Jurkat, Clone E6-1 (cell line): ENCODE data around the gene EPS8L1.

Experiments used
- DNase-seq: peaks from one replicate; pipeline ENCODE4 v3.0.0-alpha.2; 2011; ENCODE audit warnings: low read depth, low spot score
- H3K4me3 ChIP-seq: 2 replicates; pipeline ENCODE4 v1.5.1; 2011; ENCODE audit warnings: mild to moderate bottlenecking, low read length, control low read depth, moderate library complexity

EPS8L1 gene

GRCh38 chr19:55071913-55072312, 3.8 kb upstream of the EPS8L1 start:
- no peak for DNase-seq

GRCh38 chr19:55076321-55076720, 652 bp downstream of the EPS8L1 start:
- H3K4me3 ChIP-seq, result no peak overlapping the region
- no peak for DNase-seq

More at GRCh38 chr19:55071913-55072312, 3.8 kb upstream of the EPS8L1 start:
- no peak overlapping the region for H3K4me3 ChIP-seq

- no peak for DNase-seq
- no peak overlapping the region for H3K4me3 ChIP-seq
Observed at GRCh38 chr19:55077106-55077505, 1.4 kb downstream of the EPS8L1 start.

- no peak for DNase-seq
Observed at GRCh38 chr19:55078996-55079395, 3.3 kb downstream of the EPS8L1 start.

GRCh38 chr19:55079400-55080038, 3.9 kb downstream of the EPS8L1 start:
- peak overlapping the region; percentile 26 for H3K4me3 ChIP-seq

More at GRCh38 chr19:55078996-55079395, 3.3 kb downstream of the EPS8L1 start:
- H3K4me3 ChIP-seq, result no peak overlapping the region

GRCh38 chr19:55080121-55080967, 4.7 kb downstream of the EPS8L1 start:
- DNase-seq, result peak; percentile 82
- peak overlapping the region; percentile 61 for H3K4me3 ChIP-seq

More at GRCh38 chr19:55079400-55080038, 3.9 kb downstream of the EPS8L1 start:
- no peak for DNase-seq

- peak overlapping the region; percentile 61 for H3K4me3 ChIP-seq
Observed at GRCh38 chr19:55080968-55081769, 5.5 kb downstream of the EPS8L1 start.

DNA sequence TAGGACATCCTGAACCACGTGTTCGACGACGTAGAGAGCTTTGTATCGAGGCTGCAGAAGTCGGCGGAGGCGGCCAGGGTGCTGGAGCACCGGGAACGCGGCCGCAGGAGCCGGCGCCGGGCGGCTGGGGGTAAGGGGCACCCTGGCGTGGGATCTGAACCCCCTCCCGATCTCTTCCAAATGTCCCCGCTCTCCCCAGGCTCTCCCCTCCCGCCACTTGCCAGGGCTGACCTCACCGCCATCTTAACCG, 6.0 kb downstream of the EPS8L1 start:
- no peak for DNase-seq
- H3K4me3 ChIP-seq, result no peak overlapping the region

More at GRCh38 chr19:55080968-55081769, 5.5 kb downstream of the EPS8L1 start:
- DNase-seq, result peak; percentile 83

DNA sequence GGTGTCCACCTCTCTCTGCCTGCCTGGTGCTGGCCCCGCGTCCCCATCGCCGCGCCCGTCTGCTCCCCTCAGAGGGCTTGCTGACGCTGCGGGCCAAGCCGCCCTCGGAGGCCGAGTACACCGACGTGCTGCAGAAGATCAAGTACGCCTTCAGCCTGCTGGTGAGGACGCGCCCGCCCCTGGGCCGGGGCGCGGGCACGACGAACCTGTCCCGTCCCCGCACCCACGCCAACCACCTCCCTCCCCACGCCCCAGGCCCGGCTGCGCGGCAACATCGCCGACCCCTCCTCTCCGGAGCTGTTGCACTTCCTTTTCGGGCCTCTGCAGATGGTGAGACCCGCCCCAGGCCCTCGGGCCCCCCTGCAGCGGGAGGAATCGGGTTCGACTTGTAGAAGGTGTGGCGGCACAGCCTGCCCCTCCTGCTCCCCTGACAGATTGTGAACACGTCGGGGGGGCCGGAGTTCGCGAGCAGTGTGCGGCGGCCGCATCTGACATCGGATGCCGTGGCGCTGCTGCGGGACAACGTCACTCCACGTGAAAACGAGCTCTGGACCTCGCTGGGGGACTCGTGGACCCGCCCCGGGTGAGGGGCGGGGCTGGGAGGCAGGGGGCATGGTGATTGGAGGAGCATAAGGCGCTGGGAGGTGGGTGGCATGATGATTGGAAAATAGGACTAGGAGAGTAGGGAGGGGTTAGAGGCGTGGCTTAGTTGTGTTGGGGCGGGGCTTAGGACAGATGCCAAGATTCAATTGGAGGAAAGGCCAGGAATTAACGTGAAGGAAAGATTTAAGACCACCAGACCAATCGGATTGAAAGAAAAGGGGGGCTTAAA, 6.6 kb downstream of the EPS8L1 start:
- no peak overlapping the region for H3K4me3 ChIP-seq

DNA sequence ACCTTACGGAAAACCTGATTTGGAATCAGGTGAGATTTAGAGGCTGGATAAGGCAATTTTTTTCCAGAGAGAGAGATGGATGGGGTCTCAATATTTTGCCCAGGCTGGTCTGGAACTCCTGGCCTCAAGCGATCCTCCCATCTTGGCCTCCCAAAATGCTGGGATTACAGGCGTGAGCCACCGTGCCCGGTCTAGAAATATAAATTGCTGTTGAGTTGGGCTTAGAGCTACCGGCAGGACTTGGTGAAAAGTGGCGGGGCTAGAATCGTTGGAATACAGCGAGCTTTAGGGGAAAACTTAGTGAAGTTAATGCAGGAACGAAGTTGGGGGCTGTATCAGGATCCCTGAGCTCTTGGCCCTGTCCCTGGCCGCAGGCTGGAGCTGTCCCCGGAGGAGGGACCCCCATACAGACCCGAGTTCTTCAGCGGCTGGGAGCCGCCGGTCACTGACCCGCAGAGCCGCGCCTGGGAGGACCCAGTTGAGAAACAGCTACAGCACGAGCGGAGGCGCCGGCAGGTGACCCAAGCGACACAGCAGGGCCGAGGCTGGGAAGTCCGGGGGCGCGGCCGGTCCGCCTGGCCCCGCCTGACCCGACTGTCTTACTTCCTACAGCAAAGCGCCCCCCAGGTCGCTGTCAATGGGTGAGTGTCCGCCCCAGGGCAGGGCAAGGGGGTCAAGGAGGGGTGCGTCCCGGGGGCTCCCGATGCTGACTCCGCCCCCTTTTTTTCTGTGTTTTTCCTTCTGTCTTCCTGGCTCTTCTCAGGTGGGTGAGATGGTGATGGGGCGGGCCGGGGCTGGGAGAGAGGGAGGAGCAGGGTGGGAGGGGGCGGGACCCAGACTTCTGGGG, 7.6 kb downstream of the EPS8L1 start:
- no peak overlapping the region for H3K4me3 ChIP-seq

More for the DNA sequence above, 6.6 kb downstream of the EPS8L1 start:
- peak; percentile 28 for DNase-seq

GRCh38 chr19:55084416-55084815, 8.7 kb downstream of the EPS8L1 start:
- no peak overlapping the region for H3K4me3 ChIP-seq
- no peak for DNase-seq

More for the DNA sequence above, 7.6 kb downstream of the EPS8L1 start:
- DNase-seq, result no peak

GRCh38 chr19:55085923-55086715, 10.4 kb downstream of the EPS8L1 start:
- no peak for DNase-seq
- no peak overlapping the region for H3K4me3 ChIP-seq

DNA sequence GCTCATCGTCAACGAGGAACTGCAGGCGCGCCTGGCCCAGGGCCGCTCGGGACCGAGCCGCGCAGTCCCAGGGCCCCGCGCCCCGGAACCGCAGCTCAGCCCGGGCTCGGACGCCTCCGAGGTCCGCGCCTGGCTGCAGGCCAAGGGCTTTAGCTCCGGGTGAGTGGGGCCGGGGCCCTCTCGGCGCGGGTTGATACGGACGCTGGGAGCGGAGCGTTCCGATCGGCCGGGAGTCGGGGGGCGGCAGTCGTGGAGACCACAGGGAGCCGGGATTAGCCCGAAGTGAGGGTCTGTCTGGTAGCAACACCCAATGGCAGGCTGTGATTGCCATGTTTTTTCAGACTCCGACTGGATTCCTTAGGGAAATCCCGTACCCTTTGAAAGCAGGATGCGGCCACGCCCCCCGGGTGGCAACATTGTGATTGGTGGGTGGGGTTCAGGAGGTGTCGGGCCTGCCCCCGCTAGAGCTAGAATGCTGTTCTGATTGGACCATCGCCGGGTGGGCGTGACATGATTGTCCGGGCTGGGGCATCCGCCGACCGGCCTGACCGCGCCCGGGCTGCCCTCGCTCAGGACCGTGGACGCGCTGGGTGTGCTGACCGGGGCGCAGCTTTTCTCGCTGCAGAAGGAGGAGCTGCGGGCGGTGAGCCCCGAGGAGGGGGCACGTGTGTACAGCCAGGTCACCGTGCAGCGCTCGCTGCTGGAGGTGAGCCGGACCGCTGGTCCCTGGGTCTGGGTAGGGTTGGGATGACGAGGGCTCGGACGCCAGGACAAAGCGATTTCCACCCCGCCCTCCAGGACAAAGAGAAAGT, 11.3 kb downstream of the EPS8L1 start:
- DNase-seq, result no peak
- H3K4me3 ChIP-seq, result no peak overlapping the region

DNA sequence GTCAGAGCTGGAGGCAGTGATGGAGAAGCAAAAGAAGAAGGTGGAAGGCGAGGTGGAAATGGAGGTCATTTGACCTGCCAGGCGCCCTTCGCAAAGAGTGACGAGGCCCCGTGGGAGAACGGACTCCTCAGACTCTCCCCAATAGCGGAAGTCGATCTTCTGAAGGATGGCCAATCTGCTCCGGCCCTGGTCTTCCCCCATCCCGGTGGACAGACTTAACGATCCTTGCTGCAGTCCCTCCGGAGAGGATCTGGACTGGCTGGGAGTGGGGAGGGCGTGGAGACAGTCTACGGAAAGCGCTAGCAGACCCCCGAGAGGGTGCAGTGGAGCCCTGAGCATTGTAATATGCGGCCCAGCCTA, 11.9 kb downstream of the EPS8L1 start:
- H3K4me3 ChIP-seq, result no peak overlapping the region
- no peak for DNase-seq

DNA sequence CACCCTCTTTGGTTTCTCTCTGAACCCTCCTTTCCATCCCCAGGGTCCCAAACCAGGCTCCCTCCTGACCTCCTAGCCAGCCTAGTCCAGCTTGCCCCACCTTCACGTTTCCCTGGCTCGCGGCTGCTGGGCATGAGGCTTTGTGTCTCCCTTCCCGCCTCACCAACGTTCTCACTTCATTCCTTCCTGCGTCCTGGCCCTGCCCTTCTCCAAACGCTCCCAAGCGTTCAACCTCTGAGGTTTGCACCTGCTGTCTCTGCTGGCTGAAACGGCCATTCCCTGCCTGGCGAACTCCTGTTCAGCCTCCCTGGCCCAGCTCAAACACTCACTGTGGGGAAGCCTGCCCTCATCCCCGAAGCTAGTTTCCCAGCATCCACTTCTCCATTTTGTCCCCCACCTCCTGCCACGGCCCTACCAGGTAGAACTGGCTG, 12.4 kb downstream of the EPS8L1 start:
- H3K4me3 ChIP-seq, result no peak overlapping the region
- no peak for DNase-seq

GRCh38 chr19:55088543-55089341, 13.1 kb downstream of the EPS8L1 start:
- H3K4me3 ChIP-seq, result no peak overlapping the region
- peak; percentile 37 for DNase-seq
